NCI-H2171 (cell line): ENCODE measurements around the gene PRRT2.
"Not testable (repeated sequence)": the region's sequence is repeated elsewhere in the genome, so short reads cannot be mapped to it uniquely, and the experiment has no call there.

Source experiments
- DNase-seq: peaks from one replicate; lab custom pipeline; 2025; lab: John Stamatoyannopoulos, UW

PRRT2 gene

GRCh38 chr16:29811896-29812665 is at the start of gene PRRT2:
PRRT2 (plus strand) TSS chr16:29812193; CDS start chr16:29813055, 862 bp downstream.
- DNase-seq = peak; percentile 60

GRCh38 chr16:29763326-29763725 is 48.7 kb upstream of the PRRT2 start:
- DNase-seq = no peak

GRCh38 chr16:29765167-29766032 is 46.6 kb upstream of the PRRT2 start:
- DNase-seq = no peak

GRCh38 chr16:29766571-29766970 is 45.4 kb upstream of the PRRT2 start:
- DNase-seq = no peak

- no peak for DNase-seq
These were observed 44.9 kb upstream of the PRRT2 start for GRCh38 chr16:29767062-29767461.

- no peak for DNase-seq
These were observed 42.5 kb upstream of the PRRT2 start for GRCh38 chr16:29769507-29769906.

GRCh38 chr16:29770250-29770929 is 41.6 kb upstream of the PRRT2 start:
- DNase-seq = peak; percentile 27

- DNase-seq = not testable (repeated sequence)
These were observed 39.7 kb upstream of the PRRT2 start for GRCh38 chr16:29772330-29772729.

- DNase-seq = no peak
These were observed 37.3 kb upstream of the PRRT2 start for GRCh38 chr16:29774730-29775129.

- DNase-seq = peak; percentile 54
These were observed 36.1 kb upstream of the PRRT2 start for GRCh38 chr16:29775742-29776408.

GRCh38 chr16:29777576-29778350 is 34.2 kb upstream of the PRRT2 start, which contains the start of gene ZG16:
ZG16 (plus strand) TSS chr16:29778256; CDS start chr16:29779267, 1,011 bp downstream.
- DNase-seq = no peak

- DNase-seq = no peak
These were observed 32.5 kb upstream of the PRRT2 start for GRCh38 chr16:29779474-29779873.

GRCh38 chr16:29783094-29783953 is 28.7 kb upstream of the PRRT2 start:
- not testable (repeated sequence) for DNase-seq

- DNase-seq = no peak
These were observed 27.8 kb upstream of the PRRT2 start for GRCh38 chr16:29784157-29784556.

GRCh38 chr16:29784901-29785500 is 27.0 kb upstream of the PRRT2 start:
- no peak for DNase-seq

GRCh38 chr16:29787155-29787554 is 24.8 kb upstream of the PRRT2 start:
- DNase-seq = not testable (repeated sequence)

GRCh38 chr16:29789775-29790182 is 22.2 kb upstream of the PRRT2 start:
- DNase-seq = no peak

- DNase-seq = peak; percentile 98
These were observed 21.6 kb upstream of the PRRT2 start, which contains the start of gene KIF22 for GRCh38 chr16:29790183-29790948. KIF22 (plus strand) TSS chr16:29790751; CDS start chr16:29790760, 9 bp downstream.
